ENCODE data around the gene MBOAT7. TPM values are rescaled to one million over a fixed set of nuclear protein-coding genes. Genes with fewer than 3 reads are reported as not detected.

Gene MBOAT7
- total RNA-seq, 2 experiments from 2014 or later = 53.8 to 55.4 TPM

DNA sequence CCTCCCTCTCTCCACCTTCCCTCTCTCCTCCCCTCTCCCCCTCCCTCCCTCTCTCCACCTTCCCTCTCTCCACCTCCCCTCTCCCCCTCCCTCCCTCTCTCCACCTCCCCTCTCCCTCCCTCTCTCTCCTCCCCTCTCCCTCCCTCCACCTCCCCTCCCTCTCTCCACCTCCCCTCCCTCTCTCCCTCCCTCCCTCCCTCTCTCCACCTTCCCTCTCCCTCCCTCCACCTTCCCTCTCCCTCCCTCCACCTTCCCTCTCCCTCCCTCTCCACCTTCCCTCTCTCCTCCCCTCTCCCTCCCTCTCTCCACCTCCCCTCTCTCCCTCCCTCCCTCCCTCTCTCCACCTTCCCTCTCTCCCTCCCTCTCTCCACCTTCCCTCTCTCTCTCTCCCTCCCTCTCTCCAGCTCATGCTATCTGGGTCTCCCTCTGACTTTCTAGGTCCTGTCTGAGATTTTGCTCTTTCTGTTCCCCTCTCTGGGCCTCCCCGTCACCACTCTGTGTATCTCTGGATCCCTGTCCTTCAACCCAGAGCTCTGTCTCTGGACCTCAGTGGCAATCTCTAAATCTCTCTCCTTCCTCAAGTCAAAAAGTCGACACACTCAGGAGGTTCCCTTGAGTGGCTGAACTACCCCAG, 55.3 kb downstream of the MBOAT7 start:
- DNase-seq = no peak
- peak overlapping the region; percentile 14 for H3K27ac Mint-ChIP-seq
- H3K36me3 Mint-ChIP-seq (ENCODE audit: low read depth) = peaks cover 12% of the 10 kb centered on the region
- no peaks in the 10 kb centered on the region for H3K9me3 Mint-ChIP-seq
- H3K4me1 Mint-ChIP-seq (ENCODE audit: low read depth) = peaks cover 22% of the 10 kb centered on the region
- no peak overlapping the region for H3K4me3 Mint-ChIP-seq
- H3K27me3 Mint-ChIP-seq = no peaks in the 10 kb centered on the region
- ChIA-PET POLR2A (no interaction called here), CTCF (no interaction called here)
- no peak for ATAC-seq
- TF ChIP-seq, protein P1, sequence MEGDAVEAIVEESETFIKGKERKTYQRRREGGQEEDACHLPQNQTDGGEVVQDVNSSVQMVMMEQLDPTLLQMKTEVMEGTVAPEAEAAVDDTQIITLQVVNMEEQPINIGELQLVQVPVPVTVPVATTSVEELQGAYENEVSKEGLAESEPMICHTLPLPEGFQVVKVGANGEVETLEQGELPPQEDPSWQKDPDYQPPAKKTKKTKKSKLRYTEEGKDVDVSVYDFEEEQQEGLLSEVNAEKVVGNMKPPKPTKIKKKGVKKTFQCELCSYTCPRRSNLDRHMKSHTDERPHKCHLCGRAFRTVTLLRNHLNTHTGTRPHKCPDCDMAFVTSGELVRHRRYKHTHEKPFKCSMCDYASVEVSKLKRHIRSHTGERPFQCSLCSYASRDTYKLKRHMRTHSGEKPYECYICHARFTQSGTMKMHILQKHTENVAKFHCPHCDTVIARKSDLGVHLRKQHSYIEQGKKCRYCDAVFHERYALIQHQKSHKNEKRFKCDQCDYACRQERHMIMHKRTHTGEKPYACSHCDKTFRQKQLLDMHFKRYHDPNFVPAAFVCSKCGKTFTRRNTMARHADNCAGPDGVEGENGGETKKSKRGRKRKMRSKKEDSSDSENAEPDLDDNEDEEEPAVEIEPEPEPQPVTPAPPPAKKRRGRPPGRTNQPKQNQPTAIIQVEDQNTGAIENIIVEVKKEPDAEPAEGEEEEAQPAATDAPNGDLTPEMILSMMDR (IDR thresholded peaks at IDR 0.05) = no peak
- intact Hi-C loops (cut with micrococcal nuclease) = no loop called here

DNA sequence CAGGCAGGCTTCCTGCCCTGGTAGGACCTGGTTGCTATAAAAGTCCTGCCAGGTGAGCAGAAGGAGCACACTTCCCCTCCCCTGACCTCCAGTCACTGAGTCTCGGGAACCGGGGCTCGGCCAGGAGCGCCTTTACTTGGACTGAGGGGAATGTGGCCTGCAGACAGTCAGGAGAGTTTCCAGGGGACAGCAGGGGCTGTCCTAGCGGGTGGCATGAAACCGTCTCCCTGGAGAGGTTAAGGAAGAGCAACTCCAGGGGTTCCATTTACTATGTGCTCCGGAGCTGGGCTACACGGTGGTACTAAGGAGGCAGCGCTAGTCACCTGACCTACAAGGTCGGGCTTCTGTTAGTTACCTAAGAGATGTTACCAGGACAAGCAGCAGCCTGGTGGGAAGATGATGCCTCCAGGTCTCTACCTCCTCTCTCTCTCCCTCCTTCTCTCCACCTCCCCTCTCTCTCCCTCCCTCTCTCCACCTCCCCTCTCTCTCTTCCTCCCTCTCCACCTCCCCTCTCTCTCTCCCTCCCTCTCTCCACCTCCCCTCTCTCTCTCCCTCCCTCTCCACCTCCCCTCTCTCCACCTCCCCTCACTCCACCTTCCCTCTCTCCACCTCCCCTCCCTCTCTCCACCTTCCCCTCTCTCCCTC, 55.9 kb downstream of the MBOAT7 start:
- CTCF ChIA-PET = no interaction called here
- no peaks in the 10 kb centered on the region for H3K27me3 Mint-ChIP-seq

DNA sequence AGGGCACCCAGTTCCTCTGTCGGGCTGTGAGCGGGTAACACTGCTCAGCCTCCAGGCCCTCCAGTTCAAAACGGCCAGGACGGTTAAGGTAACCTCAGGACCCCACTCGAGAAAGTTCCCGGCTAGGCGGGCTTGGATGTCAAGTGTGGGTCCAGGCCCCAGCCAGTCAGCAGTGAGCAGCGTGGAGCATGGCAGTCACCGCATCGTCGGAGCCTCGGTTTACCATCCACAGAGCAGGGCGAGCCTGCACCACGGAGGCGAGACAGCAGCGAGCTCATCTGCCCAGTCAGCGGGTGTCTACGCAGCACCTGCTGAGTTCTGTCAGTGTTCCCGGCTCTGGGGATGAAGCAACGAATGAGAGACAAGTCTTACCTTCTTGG, 59.8 kb downstream of the MBOAT7 start:
- intact Hi-C loops (cut with micrococcal nuclease) = no loop called here
- peaks cover 5% of the 10 kb centered on the region for H3K4me1 Mint-ChIP-seq (ENCODE audit: low read depth)
- TF ChIP-seq, protein P1 (IDR thresholded peaks at IDR 0.05) = no peak
- no peak for DNase-seq
- no peaks in the 10 kb centered on the region for H3K9me3 Mint-ChIP-seq
- H3K27me3 Mint-ChIP-seq = no peaks in the 10 kb centered on the region
- no peak overlapping the region for H3K4me3 Mint-ChIP-seq
- H3K27ac Mint-ChIP-seq = no peak overlapping the region
- no peak for ATAC-seq
- peaks cover 22% of the 10 kb centered on the region for H3K36me3 Mint-ChIP-seq (ENCODE audit: low read depth)
- POLR2A ChIA-PET = interaction anchor here (1.1 to 1.3 kb wide), 2 partner anchors 13 to 14 kb away, joined by 3 to 4 read pairs; partner anchors contain the start of genes PRPF31 and TFPT
- CTCF ChIA-PET = no interaction called here

More for the DNA sequence above, 55.9 kb downstream of the MBOAT7 start:
- intact Hi-C loops (cut with micrococcal nuclease) = no loop called here
- no peak overlapping the region for H3K27ac Mint-ChIP-seq
- peaks cover 9% of the 10 kb centered on the region for H3K36me3 Mint-ChIP-seq (ENCODE audit: low read depth)
- H3K4me3 Mint-ChIP-seq = no peak overlapping the region
- POLR2A ChIA-PET = interaction anchor here (0.5 to 1.7 kb wide), 3 partner anchors 14 to 25 kb away, joined by 3 to 7 read pairs (median 3); partner anchors contain the start of genes PRPF31 and TFPT
- ATAC-seq = no peak
- DNase-seq = no peak
- TF ChIP-seq, protein P1 (IDR thresholded peaks at IDR 0.05) = no peak
- no peaks in the 10 kb centered on the region for H3K9me3 Mint-ChIP-seq
- H3K4me1 Mint-ChIP-seq (ENCODE audit: low read depth) = peaks cover 17% of the 10 kb centered on the region

DNA sequence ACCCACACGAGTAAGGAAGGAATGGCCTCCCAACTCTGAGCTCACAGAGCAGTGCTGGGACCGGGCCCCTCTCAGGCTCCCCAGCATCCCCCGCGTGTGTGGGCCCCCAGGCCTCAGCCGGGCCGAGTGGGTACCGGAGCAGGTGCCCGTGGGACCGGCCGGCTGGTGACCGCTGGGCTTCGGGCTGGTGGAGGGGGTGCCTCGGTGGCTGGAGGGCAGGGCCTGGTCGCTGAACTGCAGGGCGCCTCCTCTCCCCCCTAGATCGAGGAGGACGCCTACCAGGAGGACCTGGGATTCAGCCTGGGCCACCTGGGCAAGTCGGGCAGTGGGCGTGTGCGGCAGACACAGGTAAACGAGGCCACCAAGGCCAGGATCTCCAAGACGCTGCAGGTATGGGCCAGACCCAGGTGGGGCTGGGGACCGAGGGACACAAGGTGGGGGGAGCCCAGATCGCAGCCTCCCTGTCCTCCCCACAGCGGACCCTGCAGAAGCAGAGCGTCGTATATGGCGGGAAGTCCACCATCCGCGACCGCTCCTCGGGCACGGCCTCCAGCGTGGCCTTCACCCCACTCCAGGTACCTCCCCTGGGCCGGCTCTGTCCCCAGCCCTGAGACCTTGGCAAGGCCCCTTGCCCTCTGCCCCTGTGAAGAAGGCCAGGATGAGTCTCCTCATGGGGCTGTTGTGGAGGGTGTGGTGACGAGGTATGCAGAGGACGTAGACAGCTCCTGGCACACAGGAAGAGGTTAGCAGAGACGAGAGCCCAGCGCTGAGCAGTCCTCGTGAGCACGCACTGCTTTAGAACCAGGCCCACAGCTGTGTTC, 60.4 kb downstream of the MBOAT7 start:
- TF ChIP-seq, protein P1 (IDR thresholded peaks at IDR 0.05) = no peak
- intact Hi-C loops (cut with micrococcal nuclease) = no loop called here
- ATAC-seq (no peak), DNase-seq (no peak)
- no peaks in the 10 kb centered on the region for H3K27me3 Mint-ChIP-seq
- ChIA-PET CTCF (no interaction called here), POLR2A (interaction anchor here (1.1 to 1.3 kb wide), 2 partner anchors 12 to 13 kb away, joined by 3 to 4 read pairs; partner anchors contain the start of genes PRPF31 and TFPT)
- H3K36me3 Mint-ChIP-seq (ENCODE audit: low read depth) = peaks cover 25% of the 10 kb centered on the region
- H3K9me3 Mint-ChIP-seq = no peaks in the 10 kb centered on the region
- no peak overlapping the region for H3K4me3 Mint-ChIP-seq
- no peaks in the 10 kb centered on the region for H3K4me1 Mint-ChIP-seq (ENCODE audit: low read depth)
- no peak overlapping the region for H3K27ac Mint-ChIP-seq

DNA sequence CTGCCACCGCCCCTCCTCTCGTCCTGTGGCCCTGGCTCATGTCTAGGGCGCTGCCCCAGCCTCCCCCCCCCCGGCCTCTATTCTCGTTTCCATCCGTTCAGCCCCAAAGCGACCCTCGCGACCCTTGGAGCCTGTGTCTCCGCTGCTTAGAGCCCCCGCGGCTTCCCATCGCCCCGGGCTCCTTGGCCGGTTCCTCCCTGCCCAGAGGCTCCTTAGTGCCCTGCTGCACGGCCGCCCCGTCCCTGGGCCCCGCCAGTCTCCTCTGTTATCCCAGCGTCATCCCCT, 61.0 kb downstream of the MBOAT7 start:
- H3K27ac Mint-ChIP-seq = no peak overlapping the region
- no peaks in the 10 kb centered on the region for H3K4me1 Mint-ChIP-seq (ENCODE audit: low read depth)
- ATAC-seq = no peak
- TF ChIP-seq, protein P1 (IDR thresholded peaks at IDR 0.05) = no peak
- CTCF ChIA-PET = no interaction called here
- intact Hi-C loops (cut with micrococcal nuclease) = no loop called here
- H3K36me3 Mint-ChIP-seq (ENCODE audit: low read depth) = peaks cover 27% of the 10 kb centered on the region
- no peaks in the 10 kb centered on the region for H3K9me3 Mint-ChIP-seq
- DNase-seq = no peak
- H3K27me3 Mint-ChIP-seq = no peaks in the 10 kb centered on the region
- POLR2A ChIA-PET = no interaction called here
- no peak overlapping the region for H3K4me3 Mint-ChIP-seq

All from activated CD8-positive, alpha-beta T cell treated with anti-CD3 and anti-CD28 coated beads for 36 hours (primary cell).